Myometrial cell (primary cell): ENCODE data around the gene CT55. TPM values are rescaled to one million over a fixed set of nuclear protein-coding genes. Genes with fewer than 3 reads are reported as not detected.

ENCODE experiments used
- total RNA-seq: library from RNA; depleted of rRNA; stranded (reverse); fragments of >200 nt; gene quantifications from 2 replicates; pipeline ENCODE4 v1.2.3, GENCODE V29; 2015

Gene CT55
- total RNA-seq = not detected in 2 replicates

GRCh38 chrX:135170877-135171519 is at the start of gene CT55:
TSS of gene CT55 (minus strand) at chrX:135171398. CDS start at chrX:135171171, 227 bp downstream.

GRCh38 chrX:135120056-135120576 is 51.1 kb downstream of the CT55 start, which contains the start of gene ETDB:
TSS of gene ETDB (minus strand) at chrX:135120526. CDS start at chrX:135119261, 1,265 bp downstream.

Other genes with a start within 250 kb of the CT55 start
- gene SMIM10, start 180.4 kb downstream of the CT55 start, total RNA-seq = 6.1 and 10.5 TPM in 2 replicates
- 19.0 and 20.8 TPM in 2 replicates for gene RTL8B, start 148.9 kb downstream of the CT55 start, total RNA-seq
- 173 and 180 TPM in 2 replicates for gene RTL8C, start 139.0 kb downstream of the CT55 start, total RNA-seq
- 24.8 and 47.5 TPM in 2 replicates for gene RTL8A, start 119.3 kb downstream of the CT55 start, total RNA-seq
- gene SMIM10L2B, start 72.7 kb downstream of the CT55 start, total RNA-seq = 1.2 and 1.4 TPM in 2 replicates
- not detected in 2 replicates for gene ETDB, start 50.9 kb downstream of the CT55 start, total RNA-seq
- gene ETDA, start 80.7 kb upstream of the CT55 start, total RNA-seq = not detected in 2 replicates
- not detected in 2 replicates for gene ETDC, start 138.1 kb upstream of the CT55 start, total RNA-seq
- 4.0 and 4.3 TPM in 2 replicates for gene ZNF75D, start 172.7 kb upstream of the CT55 start, total RNA-seq
- gene ZNF449, start 173.4 kb upstream of the CT55 start, total RNA-seq = 2.3 and 4.8 TPM in 2 replicates